Thoracic aorta (tissue), 2 donors: ENCODE measurements around the gene RSU1. TPM values are rescaled to one million over a fixed set of nuclear protein-coding genes. Genes with fewer than 3 reads are reported as not detected.

Experiments used
- ATAC-seq: fragments of 150-250 bp; one replicate; pipeline ENCODE4 v1.8.0; 2017; ENCODE audit warnings: low read depth; ENCODE audit not compliant: insufficient number of reproducible peaks, low FRiP score
- DNase-seq: peaks from one replicate; pipeline ENCODE4 v3.0.0-alpha.2; 2020; ENCODE audit warnings: low spot score
- H3K27ac ChIP-seq, 2 donors: fragments of 200-600 bp; sonication (generic); 1 replicate in 1 of 2; 2 replicates in 1 of 2; pipeline ENCODE4 v1.5.1; 2016; ENCODE audit warnings: mild to moderate bottlenecking in 2 of 2, moderate library complexity in 2 of 2
- H3K27me3 ChIP-seq: fragments of 200-600 bp; sonication (generic); replicated peaks from 2 replicates; pipeline ENCODE4 v1.6.0; 2016; ENCODE audit warnings: mild to moderate bottlenecking; ENCODE audit not compliant: insufficient read depth
- H3K36me3 ChIP-seq: fragments of 200-600 bp; sonication (generic); one replicate; pipeline ENCODE4 v1.5.1; 2016
- H3K4me1 ChIP-seq, 2 donors: fragments of 200-600 bp; sonication (generic); 1 replicate in 1 of 2; 2 replicates in 1 of 2; pipeline versions ENCODE4 v1.5.1 to v1.6.0; 2016; ENCODE audit warnings: low read depth in 2 of 2, mild to moderate bottlenecking in 1 of 2; ENCODE audit not compliant: control insufficient read depth in 1 of 2
- H3K4me3 ChIP-seq: fragments of 200-600 bp; sonication (generic); 2 replicates; pipeline ENCODE4 v1.5.1; 2016; ENCODE audit warnings: mild to moderate bottlenecking
- H3K9me3 ChIP-seq: fragments of 200-600 bp; sonication (generic); 2 replicates; pipeline ENCODE4 v1.5.1; 2016
- total RNA-seq, 2 donors: library from RNA; depleted of rRNA; stranded (reverse); fragments of >200 nt; gene quantifications; one replicate each; pipeline versions ENCODE4 v1.1.0 to v1.2.3, GENCODE V29; 2016
- TF ChIP-seq, protein P1 (sequence below): fragments of 200-600 bp; sonication (generic); IDR thresholded peaks from one replicate; pipeline ENCODE4 v1.5.1; 2019; ENCODE audit warnings: antibody characterized with exemption

The RSU1 gene
- total RNA-seq, 2 donors from 2014 or later, result 88.0 to 122 TPM

DNA sequence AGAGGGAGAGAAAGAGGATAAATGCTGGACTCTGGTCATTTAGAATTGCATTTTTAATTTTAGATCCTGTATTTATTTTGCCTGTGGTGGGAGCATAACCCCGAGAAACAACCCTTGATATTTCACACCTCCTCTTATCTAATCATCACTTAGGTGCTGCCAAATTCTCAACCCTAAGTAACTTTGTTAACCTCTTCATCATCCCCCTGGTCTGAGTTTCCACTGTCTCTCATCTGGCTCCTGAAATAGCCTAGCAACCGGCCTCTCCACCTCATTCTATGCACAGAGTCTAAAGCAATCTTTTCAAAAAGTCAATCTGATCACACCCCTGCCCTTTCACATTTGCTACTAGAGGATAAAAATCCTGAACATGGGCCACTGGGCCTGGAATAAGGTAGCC, 177.1 kb downstream of the RSU1 start:
- Histone ChIP-seq H3K27ac (no peak overlapping the region), H3K27me3 (no peaks in the 10 kb centered on the region), H3K36me3 (no peaks in the 10 kb centered on the region), H3K9me3 (no peaks in the 10 kb centered on the region), H3K4me3 (no peak overlapping the region), H3K4me1 (no peaks in the 10 kb centered on the region)
- no peak for DNase-seq
- TF ChIP-seq, protein P1, sequence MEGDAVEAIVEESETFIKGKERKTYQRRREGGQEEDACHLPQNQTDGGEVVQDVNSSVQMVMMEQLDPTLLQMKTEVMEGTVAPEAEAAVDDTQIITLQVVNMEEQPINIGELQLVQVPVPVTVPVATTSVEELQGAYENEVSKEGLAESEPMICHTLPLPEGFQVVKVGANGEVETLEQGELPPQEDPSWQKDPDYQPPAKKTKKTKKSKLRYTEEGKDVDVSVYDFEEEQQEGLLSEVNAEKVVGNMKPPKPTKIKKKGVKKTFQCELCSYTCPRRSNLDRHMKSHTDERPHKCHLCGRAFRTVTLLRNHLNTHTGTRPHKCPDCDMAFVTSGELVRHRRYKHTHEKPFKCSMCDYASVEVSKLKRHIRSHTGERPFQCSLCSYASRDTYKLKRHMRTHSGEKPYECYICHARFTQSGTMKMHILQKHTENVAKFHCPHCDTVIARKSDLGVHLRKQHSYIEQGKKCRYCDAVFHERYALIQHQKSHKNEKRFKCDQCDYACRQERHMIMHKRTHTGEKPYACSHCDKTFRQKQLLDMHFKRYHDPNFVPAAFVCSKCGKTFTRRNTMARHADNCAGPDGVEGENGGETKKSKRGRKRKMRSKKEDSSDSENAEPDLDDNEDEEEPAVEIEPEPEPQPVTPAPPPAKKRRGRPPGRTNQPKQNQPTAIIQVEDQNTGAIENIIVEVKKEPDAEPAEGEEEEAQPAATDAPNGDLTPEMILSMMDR, result no peak
- no peak for ATAC-seq

DNA sequence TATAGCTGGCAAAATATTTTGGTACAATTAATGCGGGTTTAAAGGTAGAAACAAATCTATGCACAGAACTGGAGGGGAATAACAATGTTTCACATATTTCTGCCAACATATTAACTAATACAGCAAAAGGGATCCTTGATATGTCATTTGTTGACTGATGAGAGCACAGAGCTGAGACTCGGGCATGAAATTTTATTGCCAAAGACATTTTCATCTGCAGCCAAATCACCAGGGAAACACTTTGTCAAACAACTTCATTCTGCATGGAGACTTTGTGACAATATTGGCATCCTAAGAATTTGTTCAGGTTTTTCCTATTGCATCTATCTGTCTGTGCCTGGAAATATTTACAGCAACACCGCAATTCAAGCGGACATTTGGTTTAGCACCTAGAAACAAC, 177.8 kb downstream of the RSU1 start:
- Histone ChIP-seq H3K36me3 (no peaks in the 10 kb centered on the region), H3K9me3 (no peaks in the 10 kb centered on the region), H3K4me1 (no peaks in the 10 kb centered on the region), H3K4me3 (no peak overlapping the region), H3K27ac (no peak overlapping the region), H3K27me3 (no peaks in the 10 kb centered on the region)
- ATAC-seq (no peak), DNase-seq (no peak)
- TF ChIP-seq, protein P1, result no peak

- no peaks in the 10 kb centered on the region for H3K9me3 ChIP-seq
- H3K36me3 ChIP-seq, result no peaks in the 10 kb centered on the region
- TF ChIP-seq, protein P1, result no peak
- H3K4me3 ChIP-seq, result no peak overlapping the region
- H3K27me3 ChIP-seq, result no peaks in the 10 kb centered on the region
- no peak for ATAC-seq
- H3K27ac ChIP-seq, result no peak overlapping the region
- H3K4me1 ChIP-seq, result no peaks in the 10 kb centered on the region
- DNase-seq, result no peak
These were observed 184.2 kb downstream of the RSU1 start for GRCh38 chr10:16632996-16633395.

DNA sequence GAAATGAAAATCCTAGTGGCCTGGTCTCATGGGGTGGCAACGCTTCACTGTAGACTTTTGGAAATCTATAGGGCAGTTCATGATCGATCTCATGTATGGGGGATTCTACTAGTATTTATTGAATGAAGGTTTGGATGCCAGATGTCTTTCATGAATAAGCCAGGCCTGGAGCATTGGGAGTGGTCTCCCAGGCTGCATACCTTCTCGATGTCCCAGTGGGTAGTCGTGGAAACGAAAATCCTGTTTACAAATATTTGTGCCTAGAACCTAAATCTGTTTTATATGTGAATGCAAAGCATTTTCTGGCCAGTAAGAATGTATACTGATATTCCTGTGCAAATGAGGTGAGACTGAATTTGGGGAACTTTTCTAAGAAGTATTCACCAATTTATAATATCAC, 190.5 kb downstream of the RSU1 start:
- ATAC-seq (no peak), DNase-seq (no peak)
- no peaks in the 10 kb centered on the region for H3K36me3 ChIP-seq

GRCh38 chr10:16612981-16613355, 204.3 kb downstream of the RSU1 start:
- ATAC-seq, result no peak
- no peaks in the 10 kb centered on the region for H3K4me1 ChIP-seq
- H3K36me3 ChIP-seq, result no peaks in the 10 kb centered on the region

More for the DNA sequence above, 190.5 kb downstream of the RSU1 start:
- no peaks in the 10 kb centered on the region for H3K27me3 ChIP-seq
- no peaks in the 10 kb centered on the region for H3K4me1 ChIP-seq
- no peak overlapping the region for H3K27ac ChIP-seq
- no peaks in the 10 kb centered on the region for H3K9me3 ChIP-seq
- H3K4me3 ChIP-seq, result no peak overlapping the region
- TF ChIP-seq, protein P1, result no peak

More at GRCh38 chr10:16612981-16613355, 204.3 kb downstream of the RSU1 start:
- peaks cover 3% of the 10 kb centered on the region for H3K9me3 ChIP-seq
- no peak for DNase-seq
- TF ChIP-seq, protein P1, result no peak
- no peak overlapping the region for H3K27ac ChIP-seq
- no peaks in the 10 kb centered on the region for H3K27me3 ChIP-seq
- H3K4me3 ChIP-seq, result no peak overlapping the region
